IPS-NIHi11 (cell line): ENCODE data around the gene RSPH6A.

Experiments
- DNase-seq: peaks from one replicate; pipeline ENCODE4 v3.0.0; 2012; ENCODE audit warnings: mixed read lengths, low spot score

RSPH6A gene

DNA sequence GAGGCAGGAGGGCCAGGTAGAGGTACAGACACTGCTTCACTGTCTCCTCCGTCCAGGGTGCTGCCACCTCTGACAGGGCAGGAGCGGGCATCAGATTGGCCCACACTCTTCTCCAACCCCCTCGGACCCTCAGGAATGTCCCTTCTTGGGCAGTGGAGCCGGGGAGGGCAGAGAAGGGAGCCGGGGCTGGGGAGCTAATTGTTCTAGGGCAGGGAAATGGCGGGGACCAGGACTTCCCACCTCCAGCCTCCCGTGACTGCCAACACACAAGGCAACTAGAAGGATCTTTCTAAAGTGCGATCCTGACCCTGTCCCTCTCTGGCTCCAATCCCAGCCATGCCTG, 10.1 kb upstream of the RSPH6A start:
- no peak for DNase-seq

DNA sequence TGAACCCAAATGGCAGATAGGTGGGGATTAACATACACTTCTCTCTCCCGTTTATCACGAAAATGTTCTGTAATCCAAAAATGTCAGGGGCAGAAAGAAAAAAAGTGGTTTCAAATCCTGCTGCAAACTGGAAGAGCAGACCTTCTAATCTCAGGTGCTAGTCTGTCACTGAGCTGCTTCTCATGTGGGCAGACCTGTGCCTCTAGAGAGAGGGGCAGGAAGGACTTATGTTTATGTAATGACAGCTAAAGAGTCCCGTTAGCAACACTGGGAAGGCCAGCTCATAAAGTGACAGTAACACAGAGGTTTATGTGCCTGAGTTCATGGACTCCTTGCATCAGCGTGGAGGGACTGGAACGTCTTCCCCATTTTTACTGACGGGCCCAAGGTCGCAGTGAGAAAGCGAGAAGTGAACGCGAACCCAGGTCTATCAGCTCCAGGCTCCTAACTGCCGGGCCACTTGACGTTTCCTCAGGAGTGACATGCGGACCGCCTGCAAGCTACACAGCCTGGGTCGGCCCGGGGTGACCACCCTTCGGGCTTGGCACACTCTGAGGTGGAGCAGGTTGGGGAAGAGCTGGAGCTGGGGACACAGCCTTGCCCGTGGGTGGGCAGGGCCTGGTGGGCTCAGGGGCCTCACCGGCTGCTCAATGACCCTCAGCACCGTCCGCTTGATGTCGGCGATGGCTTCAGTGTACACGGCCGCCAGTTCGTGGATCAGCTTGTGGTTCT, 9.6 kb upstream of the RSPH6A start:
- no peak for DNase-seq

DNA sequence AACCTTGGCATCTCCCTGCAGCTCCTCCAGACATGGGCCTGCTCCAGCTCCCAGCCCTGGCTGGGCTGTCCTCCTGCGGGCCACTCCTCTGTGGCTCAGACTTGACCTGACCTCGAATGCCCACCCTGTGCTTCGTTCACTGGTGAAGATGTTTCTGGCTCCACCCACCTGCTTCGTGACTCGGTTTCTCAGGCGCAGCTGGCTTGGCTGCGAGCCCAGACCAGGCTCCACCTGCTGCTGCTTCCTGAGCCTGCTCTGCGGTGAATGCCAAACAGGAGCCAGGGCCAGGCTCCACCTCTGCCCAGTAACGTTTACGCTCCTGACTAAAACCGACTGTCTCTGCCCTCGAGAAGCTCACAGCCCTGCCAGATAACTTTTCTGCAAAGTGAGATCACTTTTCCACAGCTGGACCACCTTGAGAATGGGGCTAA, 8.9 kb upstream of the RSPH6A start:
- no peak for DNase-seq

GRCh38 chr19:45823182-45823581, 8.1 kb upstream of the RSPH6A start:
- no peak for DNase-seq

DNA sequence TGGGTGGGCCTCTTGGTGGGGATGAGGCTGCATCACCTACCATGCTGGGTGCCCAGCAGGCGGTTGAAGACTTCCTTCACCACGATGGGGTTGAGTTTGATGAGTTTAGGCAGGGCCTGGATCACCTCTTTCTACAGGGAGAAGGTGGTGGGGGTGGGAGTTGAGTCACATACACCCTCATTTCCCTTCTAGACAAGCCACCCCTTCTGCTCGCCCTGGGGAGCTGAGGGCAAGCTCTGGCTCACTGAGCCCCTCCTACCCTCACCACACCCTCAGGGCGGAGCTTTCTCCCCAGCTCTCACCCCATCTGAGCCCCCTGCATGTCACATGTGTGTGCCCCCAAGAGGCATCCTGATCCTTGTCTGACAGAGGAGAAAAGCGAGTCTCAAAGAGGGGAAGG, 7.6 kb upstream of the RSPH6A start:
- no peak for DNase-seq

- no peak for DNase-seq
Measured at GRCh38 chr19:45821570-45821969, 6.5 kb upstream of the RSPH6A start.

DNA sequence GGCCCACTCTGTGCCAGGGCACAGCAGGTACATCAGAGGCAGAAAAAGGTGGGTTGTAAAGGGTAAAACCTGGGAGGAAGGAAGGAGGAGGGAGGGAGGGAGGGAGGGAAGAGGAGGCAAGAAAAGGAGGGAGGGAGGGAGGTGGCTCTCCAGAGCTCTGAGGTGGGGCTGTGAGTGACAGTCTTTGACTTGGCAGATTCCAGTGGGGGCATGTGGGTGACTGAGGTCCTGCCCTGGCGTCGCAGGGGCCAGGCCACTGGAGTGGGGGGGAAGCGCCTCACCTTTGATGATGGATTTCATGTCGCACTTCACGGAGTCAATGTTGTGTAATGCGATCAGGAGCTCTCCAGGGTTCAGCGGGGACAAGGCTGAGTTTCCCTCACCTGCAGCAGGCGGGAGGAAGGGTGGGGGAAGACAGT, 6.0 kb upstream of the RSPH6A start:
- no peak for DNase-seq

- DNase-seq: no peak
Measured at GRCh38 chr19:45820413-45821102, 5.5 kb upstream of the RSPH6A start.

DNA sequence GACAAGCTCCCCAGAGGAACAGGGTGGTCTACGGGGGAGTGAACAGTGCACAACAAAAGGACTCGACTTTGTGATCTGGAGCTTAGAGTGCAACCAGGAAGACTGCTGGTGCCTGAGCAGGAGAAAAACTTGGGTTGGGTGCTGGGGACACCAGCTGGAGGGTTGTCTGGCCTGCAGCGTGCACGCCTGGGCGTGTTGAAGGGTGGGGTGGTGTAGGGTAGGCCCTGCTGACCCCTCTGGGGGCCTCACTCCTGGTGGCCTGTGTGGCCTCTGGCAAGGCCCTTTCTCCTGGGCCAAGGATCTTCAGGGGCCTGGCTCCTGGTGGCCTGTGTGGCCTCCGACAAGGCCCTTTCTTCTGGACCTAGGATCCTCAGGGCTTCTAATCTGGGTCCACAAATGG, 4.7 kb upstream of the RSPH6A start:
- no peak for DNase-seq

GRCh38 chr19:45817725-45818301, 2.7 kb upstream of the RSPH6A start:
- peak; percentile 67 for DNase-seq

DNA sequence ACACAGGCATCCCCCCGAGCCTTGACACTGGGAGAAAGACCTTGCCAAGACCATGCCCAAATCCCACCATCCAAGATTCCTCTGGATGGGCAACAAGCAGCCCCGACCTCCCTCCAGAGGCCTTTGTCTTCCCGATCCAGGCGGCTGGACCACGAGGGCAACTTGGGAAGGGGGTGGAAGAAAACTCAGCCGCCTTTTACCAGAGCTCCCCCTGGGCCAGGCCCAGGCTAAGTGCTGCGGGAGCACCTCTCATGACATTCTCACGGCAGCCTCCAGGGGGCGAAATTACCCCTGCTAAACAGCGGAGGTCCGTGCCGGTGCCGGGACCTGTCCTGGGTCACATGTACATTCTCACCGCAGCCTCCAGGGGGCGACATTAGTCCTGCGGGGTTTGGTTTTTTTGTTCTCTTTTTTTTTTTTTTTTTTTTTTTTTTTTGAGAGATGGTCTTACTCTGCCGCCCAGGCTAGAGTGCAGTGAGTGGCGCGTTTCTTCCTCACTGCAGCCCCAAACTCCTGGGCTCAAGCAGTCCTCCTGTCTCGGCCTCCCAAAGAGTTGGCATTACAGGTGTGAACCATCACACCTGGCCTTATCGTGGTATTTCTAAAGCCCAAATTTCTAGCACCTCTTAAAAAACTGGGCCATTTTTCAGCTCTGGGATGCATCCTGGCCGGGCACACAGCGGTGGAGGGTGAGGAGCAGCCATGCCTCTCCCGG, 2.1 kb upstream of the RSPH6A start:
- DNase-seq: peak; percentile 97

DNA sequence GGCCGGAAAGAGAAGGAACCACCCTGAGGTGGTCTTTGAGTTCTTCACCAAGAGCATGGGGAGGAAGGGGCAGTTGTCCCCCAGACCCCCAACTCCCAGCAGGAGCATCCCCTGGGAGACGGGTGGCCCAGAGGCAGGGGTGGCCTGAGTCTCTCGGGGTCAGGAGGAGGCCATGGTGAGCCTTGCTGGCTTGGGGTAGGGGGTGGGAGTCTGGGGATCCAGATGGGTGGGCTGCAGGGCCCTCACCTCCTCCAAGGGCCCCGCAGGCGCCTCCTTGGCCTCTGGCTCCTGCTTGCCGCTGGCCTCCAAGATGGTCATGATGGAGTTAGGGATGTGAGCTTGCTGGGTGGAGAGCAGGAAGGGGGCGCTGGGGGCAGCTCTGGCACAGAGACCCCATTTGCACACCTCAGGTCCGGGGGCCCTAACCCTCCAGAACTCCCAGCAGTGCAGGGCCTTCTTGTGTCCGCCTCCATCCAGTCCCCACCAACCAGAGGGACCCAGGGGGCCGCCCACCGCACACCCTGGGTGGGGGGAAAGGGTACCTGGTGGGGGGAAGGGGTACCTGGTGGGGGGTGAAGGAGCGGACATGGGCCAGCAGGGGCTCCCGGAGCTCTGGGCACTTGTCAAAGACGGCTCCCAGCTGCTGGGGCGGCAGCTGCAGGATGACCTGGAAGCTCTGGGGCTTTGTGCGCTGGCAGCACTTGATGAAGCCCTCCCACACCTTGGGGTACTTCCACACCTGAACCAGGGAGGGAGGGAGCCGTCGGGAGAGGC, 1.3 kb upstream of the RSPH6A start:
- DNase-seq: no peak

DNA sequence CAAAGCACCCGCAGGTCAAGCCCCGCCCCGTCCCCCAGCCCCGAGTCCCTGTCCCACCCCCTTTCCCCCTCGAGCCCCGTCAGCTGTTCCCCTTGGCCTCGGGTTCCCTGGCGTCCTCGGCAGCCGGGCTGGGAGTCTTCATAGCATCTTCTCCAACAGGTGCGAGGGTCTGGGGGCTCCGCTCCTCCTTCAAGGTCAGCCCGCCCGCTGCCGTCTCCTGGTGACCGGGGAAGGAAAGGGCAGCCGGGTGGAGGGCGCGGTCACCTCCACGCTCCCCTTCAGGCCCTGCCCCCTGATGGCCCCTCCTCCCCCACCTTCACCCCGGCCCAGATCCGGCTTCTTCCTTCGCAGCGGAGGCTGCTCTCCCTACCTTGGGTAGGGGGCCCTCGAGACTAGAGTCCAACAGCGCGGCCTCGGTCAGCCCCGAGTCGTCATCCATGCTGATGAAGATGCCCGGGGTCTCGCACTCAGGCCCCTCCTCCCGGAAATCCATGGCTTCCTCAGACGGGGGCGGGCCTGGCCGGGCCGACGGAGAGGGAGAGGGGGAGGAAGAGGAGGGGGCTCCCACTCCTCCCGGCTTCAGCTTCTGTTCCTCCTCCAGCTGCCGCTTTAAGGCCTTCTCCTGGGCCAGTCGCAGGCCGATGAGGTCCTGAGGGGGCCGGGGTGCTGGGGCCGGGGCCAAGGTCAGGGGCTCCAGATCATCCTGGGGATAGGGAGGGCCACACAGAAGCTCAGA, 541 bp upstream of the RSPH6A start:
- peak; percentile 86 for DNase-seq

DNA sequence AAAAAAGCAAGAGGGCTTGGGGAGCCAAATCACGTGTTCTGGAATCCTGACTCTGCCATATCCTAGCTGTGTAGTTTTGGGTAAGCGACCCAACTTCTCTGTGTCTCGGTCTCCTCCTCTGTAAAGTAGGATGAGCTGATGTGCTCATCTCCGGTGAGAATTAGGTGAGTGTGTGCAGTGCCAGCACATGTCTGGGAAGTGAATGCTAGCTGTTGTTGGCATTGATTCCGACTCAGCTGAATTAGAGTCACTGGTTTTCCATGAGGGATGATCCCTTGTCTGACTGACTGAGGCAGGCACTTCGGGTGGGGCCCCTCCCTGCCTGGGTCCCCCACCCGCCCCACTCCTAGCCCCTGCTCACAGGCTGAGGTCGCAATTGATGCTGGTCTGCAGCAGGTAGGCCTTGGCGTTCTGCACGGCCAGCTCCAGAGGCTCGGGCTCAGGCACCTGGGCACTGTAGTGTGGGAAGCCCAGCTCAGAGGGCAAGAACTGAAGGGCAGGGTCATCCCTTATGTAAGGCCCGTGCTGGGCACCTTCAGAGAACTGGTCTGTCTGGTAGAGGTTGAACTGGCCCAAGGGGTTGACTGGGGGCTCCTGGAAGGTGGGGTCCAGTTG, 835 bp downstream of the RSPH6A start:
- DNase-seq: no peak

GRCh38 chr19:45812297-45812696, 2.8 kb downstream of the RSPH6A start:
- no peak for DNase-seq

DNA sequence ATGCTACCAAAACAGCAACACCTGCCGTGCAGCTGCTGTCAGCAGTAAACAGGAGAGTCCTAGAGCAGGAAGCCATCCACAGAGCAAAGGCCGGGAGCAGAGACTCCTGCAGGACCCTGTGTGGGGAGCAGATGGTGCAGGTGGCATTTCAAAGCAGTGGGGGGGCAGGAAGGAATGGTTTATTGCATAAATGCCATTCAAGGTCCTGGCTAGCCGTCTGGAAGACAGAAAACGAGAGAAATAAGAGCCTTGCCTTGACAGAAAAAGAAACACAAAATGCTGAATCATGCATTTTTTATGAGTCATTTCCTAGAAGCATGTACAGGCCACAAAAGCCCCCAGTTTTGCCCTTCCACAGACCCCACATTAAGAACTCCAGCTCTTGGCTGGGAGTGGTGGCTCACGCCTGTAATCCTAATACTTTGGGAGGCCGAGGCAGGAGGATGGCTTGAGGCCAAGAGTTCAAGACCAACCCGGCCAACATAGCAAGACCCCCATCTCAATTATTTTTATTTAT, 5.4 kb downstream of the RSPH6A start:
- DNase-seq: no peak

DNA sequence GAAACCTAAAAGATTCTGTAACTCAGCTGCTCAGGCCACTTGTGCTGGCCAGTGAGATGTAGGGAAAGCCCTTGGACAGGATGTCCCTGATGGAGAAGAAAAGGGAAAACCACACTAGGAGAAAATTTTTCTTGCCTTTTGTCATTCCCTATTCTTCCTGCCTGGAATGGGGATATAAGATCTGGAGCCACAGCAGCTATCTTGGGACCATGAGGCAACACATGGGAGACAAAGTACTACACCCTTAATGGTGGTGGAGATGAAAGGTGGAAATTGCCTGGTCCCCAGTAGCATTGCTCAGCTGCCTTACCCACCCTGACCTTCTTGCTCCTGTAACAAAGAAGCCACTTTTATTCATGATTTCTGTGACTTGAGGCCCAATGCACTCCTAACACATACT, 9.4 kb downstream of the RSPH6A start:
- DNase-seq: no peak

DNA sequence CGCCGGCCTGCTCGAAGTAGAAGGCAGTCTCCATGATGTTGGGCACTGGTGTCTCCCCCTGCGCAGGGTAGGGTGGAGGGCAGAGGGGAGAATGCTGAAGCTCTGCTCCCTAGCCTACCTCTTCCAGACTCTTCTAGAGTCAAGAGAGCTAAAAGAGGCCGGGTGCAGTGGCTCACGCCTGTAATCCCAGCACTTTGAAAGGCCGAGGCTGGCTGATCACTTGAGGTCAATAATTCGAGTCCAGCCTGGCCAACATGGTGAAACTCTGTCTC, 10.2 kb downstream of the RSPH6A start:
- no peak for DNase-seq

GRCh38 chr19:45804140-45804958, 10.8 kb downstream of the RSPH6A start:
- DNase-seq: no peak

DNA sequence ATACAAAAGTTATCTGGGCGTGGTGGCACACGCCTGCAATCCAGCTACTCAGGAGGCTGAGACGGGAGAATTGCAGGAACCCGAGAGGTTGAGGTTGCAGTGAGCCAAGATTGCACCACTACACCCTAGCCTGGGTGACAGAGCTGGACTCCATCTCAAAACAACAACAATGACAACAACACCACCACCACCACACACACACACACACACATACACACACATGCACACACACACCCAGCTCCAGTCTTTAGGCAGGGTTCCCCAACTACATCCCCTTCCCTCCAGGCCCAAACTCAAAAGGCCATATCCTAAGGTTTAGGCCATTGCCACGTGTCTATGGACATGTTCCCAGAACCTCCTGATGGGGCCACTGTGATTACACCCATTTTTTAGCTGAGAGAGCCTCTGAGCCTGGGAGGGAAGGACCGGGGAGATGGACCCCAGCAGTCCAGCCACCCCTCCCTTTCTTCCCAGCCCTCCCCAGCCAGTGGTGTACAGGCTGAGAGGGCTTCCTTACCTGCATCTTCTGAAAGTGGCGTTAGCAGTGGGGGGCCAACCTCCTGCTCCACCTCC, 13.4 kb downstream of the RSPH6A start:
- no peak for DNase-seq
